ENCODE results near the gene PSMB11.

PSMB11 gene

DNA sequence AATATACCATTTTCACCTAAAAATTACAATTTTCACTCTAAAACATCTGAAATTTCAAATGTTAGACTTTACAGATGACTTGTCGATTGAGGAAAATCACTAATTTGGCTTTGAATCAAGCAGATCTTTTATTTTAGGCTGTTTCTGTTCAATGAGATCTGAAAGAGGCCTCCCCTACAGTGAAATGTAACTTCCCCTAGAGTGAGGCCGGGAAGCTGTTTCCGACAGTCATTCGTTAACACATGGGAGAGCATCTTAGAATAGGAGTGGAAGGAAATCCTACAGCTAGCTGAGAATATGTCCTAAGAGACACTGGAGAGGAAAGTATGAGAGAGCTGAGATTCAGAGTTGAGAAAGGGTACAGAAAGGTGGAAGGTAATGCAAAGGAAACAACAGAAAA lies 26.4 kb upstream of the PSMB11 start:
- no peak for DNase-seq

- no peak for DNase-seq
Measured at GRCh38 chr14:23017091-23017490, 24.9 kb upstream of the PSMB11 start.

GRCh38 chr14:23018107-23018506 lies 23.9 kb upstream of the PSMB11 start:
- DNase-seq = no peak

DNA sequence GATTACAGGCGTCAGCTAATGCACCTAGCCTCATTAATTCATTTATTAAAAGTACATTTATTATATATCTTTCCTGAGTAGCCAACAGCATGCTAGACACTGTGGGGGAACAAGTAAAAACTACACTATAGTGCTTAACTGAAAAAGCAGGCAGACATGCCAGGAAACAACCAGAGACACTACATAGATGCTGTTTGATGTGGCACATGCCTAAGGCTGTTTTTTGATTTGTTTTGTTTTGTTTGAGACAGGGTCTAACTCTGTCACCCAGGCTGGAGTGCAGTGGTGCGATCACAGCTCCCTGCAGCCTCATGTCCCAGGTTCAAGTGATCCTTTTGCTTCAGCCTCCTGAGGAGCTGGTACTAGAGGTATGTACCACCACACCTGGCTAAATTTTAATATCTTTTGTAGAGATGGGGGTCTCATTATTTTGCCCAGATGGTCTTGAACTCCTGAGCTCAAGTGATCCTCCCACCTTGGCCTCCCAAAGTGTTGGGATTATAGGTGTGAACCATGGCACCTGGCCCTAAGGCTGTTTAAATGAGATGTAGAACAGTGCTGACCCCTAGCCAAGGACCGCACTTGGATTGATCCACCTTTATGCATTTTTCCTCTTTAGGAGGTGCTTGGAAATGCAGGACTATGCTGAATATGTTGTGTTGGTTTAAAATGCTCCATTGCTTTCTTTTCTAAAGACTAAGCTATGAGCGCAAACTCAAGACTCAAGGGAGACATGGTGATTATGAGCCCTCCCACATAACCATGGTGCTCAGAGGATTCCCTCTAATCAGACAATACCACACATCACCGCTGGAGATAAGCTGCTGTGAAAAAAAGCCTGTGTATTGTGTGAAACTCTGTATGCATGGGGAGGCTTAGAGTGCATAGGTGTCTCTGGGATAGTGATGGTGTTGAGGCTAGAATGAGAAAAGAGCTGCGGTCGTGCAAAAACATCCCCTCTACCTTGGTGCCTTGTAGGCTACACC lies 21.6 kb upstream of the PSMB11 start:
- no peak for DNase-seq

DNA sequence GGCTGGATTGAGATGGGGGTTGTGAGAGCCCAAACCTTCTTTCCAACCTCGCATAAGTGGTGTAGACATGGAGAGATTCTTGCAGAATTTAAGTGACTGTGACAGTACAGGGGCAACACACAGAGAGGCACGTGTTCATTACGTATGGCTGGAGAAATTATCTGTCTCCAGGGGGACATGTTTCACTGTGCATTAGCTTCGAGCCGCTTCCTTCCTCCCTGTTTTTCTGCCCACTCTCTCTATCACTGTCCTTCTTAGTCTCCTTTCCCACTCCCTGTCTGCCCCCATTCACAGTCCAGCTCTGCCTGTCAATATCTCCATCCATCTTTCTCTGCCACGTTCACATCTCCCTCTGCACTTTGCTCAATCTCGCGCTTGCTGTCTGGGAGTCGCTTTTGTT lies 20.6 kb upstream of the PSMB11 start:
- no peak for DNase-seq

- DNase-seq = no peak
Measured at GRCh38 chr14:23021889-23022442, 20.0 kb upstream of the PSMB11 start.

GRCh38 chr14:23023022-23023794 lies 18.8 kb upstream of the PSMB11 start:
- DNase-seq = no peak

DNA sequence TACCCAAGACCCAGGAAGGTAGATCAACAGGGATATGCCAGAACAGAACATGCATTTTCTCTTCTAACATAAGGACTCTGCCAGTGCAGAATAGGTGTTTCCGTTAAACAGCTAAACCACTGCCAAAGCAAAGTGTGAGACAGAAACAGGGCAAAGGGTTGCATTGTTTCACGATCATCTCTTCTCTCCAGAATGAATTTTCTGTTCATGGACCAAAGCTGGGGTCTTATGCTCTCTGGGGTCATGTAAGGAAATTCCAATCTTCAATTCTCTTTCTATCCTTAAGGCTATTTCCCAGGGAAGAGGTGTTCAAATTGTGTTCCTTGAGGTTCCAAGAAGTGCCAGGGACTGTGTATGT lies 18.2 kb upstream of the PSMB11 start:
- no peak for DNase-seq

- no peak for DNase-seq
Measured at GRCh38 chr14:23024612-23025075, 17.4 kb upstream of the PSMB11 start.

- DNase-seq = no peak
Measured at GRCh38 chr14:23025151-23025814, 16.7 kb upstream of the PSMB11 start.

- DNase-seq = peak; percentile 19 to 34
Measured at GRCh38 chr14:23028799-23029198, 13.2 kb upstream of the PSMB11 start.

- DNase-seq = no peak
Measured at GRCh38 chr14:23030936-23031335, 11.1 kb upstream of the PSMB11 start.

DNA sequence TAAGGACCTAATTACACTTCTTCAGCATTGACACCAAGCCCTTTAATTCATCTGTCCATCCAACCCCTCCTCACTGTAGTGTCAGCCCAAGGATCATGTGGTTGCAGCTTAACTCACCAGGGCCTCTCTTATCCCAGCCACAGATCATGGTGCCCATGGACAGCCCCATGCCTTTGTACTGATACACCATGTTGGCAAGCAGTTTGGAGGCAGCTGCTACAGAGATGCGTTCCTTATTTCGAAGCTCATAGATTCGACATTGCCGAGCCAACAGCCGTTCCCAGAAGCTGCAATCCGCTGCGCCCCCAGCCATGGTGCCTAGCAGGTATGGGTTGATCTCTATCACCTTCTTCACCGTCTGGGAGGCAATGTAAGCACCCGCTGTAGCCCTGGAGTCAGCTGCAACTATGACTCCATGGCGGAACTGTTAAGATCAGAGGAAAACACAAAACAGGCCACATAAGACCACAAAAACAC lies 8.7 kb upstream of the PSMB11 start:
- no peak for DNase-seq

DNA sequence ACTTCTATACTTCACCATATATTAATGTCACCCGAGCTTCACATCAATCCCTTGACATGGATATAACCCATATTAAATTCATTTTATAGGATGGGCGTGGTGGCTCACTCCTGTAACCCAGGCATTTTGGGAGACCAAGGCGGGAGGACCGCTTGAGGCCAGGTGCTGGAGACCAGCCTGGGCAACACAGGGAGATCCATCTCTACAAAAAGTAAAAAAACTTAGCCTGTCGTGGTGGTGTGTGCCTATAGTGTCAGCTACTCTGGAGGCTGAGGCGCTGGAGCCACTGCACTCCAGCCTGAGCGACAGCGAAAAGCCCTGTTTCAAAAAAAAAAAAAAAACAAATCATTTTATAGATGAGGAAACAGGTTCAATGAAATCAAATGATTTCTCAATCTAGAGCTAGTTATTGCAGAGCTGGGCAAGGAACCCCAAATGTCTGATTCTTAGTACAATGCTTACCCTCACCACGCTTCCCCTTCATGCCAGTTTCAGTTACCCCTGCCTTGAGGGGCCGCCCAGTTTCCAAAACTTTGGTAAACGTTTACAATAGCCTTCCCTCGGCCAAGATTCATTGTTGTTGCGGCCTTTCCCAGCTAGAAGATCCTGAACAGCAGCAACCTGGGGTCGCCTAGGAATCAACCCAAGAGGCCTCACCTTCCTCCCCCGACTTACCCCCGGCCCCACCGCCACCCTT lies 8.1 kb upstream of the PSMB11 start:
- no peak for DNase-seq

- no peak for DNase-seq
Measured at GRCh38 chr14:23034498-23035302, 7.3 kb upstream of the PSMB11 start, which contains the start of gene PSMB5. TSS of gene PSMB5 (minus strand) at chr14:23034900. CDS start at chr14:23034881, 19 bp downstream.

DNA sequence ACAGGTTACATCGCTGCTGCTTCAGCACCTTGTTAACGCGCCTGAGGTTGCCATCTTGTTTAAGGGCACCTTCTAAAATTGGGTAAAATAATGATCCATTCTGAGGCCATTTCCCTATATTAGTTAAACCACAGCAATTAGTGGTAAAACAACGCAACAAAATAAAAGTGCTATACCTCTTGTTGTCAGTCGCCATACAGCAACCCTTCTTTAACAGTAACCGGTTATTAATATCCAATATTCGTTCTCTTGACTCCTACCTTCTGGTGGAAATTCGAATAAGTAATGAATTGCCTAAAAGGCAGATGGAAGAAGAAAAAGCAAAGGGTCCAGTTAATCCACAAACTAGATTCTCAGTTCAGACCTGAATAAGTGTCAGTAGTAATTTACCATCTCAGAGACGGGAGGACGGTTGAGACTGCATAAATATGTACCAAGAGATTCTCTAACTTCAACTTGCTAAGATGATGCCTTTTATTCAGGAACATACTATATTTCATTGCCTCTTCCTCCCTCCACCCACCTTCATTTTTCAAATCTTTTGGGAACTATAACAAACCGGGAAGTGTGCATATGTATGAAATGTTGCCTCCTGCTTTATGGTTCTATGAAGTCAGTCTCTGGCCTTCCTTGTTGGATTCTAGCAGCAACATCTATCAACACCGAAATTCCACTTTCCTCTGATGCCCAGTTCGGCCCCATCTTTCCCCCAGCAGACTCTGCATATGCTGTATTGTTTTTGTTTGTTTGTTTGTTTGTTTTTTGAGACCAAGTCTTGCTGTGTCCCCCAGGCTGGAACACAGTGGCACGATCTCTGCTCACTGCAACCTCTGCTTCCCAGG lies 6.5 kb upstream of the PSMB11 start:
- DNase-seq = no peak

GRCh38 chr14:23040100-23040499 lies 1.9 kb upstream of the PSMB11 start:
- no peak for DNase-seq

DNA sequence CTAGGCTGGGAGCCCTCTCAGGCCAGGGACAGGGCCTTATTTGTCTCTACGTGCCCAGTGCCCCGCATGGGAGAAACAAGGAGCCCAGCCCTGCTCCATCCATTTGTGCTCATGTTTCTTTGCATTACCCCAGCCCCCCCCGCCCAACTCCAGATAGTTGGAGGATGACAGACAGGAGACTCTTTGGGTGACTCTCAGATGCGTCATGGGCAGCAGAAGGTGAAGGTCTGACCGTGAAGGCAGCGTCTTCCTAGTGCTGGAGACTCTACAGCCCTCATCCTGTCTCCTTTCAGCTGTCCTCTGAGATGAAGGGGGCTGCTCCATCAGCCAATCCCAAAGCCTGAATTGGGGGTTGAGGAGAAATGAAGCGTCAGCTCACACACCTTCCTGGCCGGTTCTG lies 283 bp upstream of the PSMB11 start:
- no peak for DNase-seq

- DNase-seq = no peak
Measured at GRCh38 chr14:23043145-23043544, 1.1 kb downstream of the PSMB11 start.

GRCh38 chr14:23043754-23044153 lies 1.7 kb downstream of the PSMB11 start:
- no peak for DNase-seq

Data from Kasumi-1 (cell line).